Endothelial cell of umbilical vein (primary cell): ENCODE results near the gene LCLAT1.

Source experiments
- EZH2 ChIP-seq: IDR thresholded peaks from 2 replicates; pipeline ENCODE4 v1.6.1; 2012; ENCODE audit warnings: borderline replicate concordance, low read depth, mild to moderate bottlenecking, moderate library complexity, low read length, inconsistent platforms; ENCODE audit not compliant: severe bottlenecking
- POLR2A ChIP-seq: IDR thresholded peaks from 2 replicates; pipeline ENCODE4 v1.6.1; 2012; ENCODE audit warnings: low read depth, mild to moderate bottlenecking, control low read depth, low read length

- TF ChIP-seq POLR2A, result no peak
- no peak for TF ChIP-seq EZH2
Measured at GRCh38 chr2:30404319-30405259, 42.5 kb upstream of the LCLAT1 start.
